ENCODE data around the gene IQSEC3.

DNA sequence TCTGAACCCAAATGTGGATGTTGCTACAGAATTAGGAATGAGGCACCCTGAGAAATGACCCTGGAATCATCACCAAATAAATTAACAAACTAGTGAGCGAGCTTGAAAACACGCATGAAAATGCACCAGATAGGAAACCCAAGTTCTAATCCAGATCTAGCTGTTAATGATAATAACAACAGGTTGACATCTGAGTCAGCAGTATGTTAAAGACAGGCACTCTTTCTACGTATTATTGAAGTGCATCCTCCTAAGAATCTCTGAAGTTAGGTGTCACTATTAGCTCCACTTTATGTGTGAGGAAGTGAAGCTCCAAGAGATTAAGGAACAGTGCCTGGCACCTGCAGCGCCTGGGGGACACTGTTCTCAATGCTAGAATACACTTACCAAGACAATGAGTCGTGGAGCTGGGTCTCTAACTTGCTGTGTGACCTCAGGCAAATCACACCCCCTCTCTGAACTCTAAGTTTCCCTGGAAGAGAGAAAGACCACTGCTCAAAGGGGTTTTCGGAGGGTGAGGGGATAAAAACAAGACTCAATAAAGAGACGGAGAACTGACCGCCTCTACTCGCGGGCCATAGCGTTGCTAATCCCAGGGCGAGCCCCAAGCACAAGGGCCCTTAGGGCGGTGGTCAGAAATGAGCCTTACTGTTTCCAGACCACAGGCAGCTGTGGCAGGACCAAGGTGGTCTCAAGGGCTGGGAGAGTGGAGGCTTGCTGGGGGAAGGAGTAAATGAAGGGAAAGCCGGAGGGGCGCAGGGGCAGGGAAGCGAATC lies 145.3 kb downstream of the IQSEC3 start:
- TF ChIP-seq CTCF (IDR thresholded peaks at IDR 0.05) (no peak), POLR2A (IDR thresholded peaks at IDR 0.05) (no peak), POLR2AphosphoS5 (IDR thresholded peaks at IDR 0.05) (no peak), EP300 (IDR thresholded peaks at IDR 0.05) (no peak)

Data from upper lobe of left lung (tissue), 4 donors.